Upper lobe of left lung (tissue), 6 donors: ENCODE data around the gene CLTA. TPM values are rescaled to one million over a fixed set of nuclear protein-coding genes. Genes with fewer than 3 reads are reported as not detected.

Experiments
- ATAC-seq, 2 donors: fragments of 200-7000 bp; cut with Tn5 transposase; one replicate each; pipeline ENCODE4 v1.9.1; 2022; ENCODE audit warnings: mild to moderate bottlenecking in 2 of 2, moderate library complexity in 2 of 2; ENCODE audit not compliant: low FRiP score in 2 of 2
- DNase-seq, 2 donors: peaks; one replicate each; pipeline ENCODE4 v3.0.0-alpha.2; 2019 to 2020
- H3K27ac ChIP-seq, 4 donors: fragments of 200-600 bp; sonication (generic); one replicate each; pipeline ENCODE4 v1.5.1; 2016 to 2019
- H3K27me3 ChIP-seq, 4 donors: fragments of 200-600 bp; sonication (generic); one replicate each; pipeline ENCODE4 v1.5.1; 2017 to 2019
- H3K36me3 ChIP-seq, 4 donors: fragments of 200-600 bp; sonication (generic); one replicate each; pipeline ENCODE4 v1.5.1; 2016 to 2019
- H3K4me1 ChIP-seq, 4 donors: fragments of 200-600 bp; sonication (generic); one replicate each; pipeline ENCODE4 v1.5.1; 2018 to 2019
- H3K4me3 ChIP-seq, 4 donors: fragments of 200-600 bp; sonication (generic); one replicate each; pipeline ENCODE4 v1.5.1; 2017 to 2019; ENCODE audit warnings: mild to moderate bottlenecking in 2 of 4, moderate library complexity in 1 of 4
- H3K9me3 ChIP-seq, 4 donors: fragments of 200-600 bp; sonication (generic); one replicate each; pipeline ENCODE4 v1.5.1; 2018 to 2019
- CTCF ChIP-seq, 6 experiments: fragments of 450-650 bp in 4 of 6; fragments of 200-600 bp in 2 of 6; sonication (generic) in 2 of 6; IDR thresholded peaks; one replicate each; pipeline ENCODE4 v1.5.1; 2016 to 2019; ENCODE audit warnings: antibody characterized with exemption in 6 of 6
- EP300 ChIP-seq, 4 donors: sonication (generic); formaldehyde crosslinking; IDR thresholded peaks; one replicate each; pipeline ENCODE4 v1.5.1; 2017; ENCODE audit warnings: antibody characterized with exemption in 4 of 4, control low read depth in 2 of 4
- POLR2A ChIP-seq, 4 donors: fragments of 450-650 bp; IDR thresholded peaks; one replicate each; pipeline ENCODE4 v1.5.1; 2016 to 2017; ENCODE audit warnings: antibody characterized with exemption in 4 of 4, mild to moderate bottlenecking in 2 of 4
- POLR2AphosphoS5 ChIP-seq, 2 donors: sonication (generic); formaldehyde crosslinking; IDR thresholded peaks; one replicate each; pipeline ENCODE4 v1.5.1; 2017; ENCODE audit warnings: antibody characterized with exemption in 2 of 2
- WGBS, 2 donors: methylation state at CpG; one replicate each; pipeline ENCODE4 v1.1.5; 2017 to 2018; 5-methylcytosine and 5-hydroxymethylcytosine counted together
- total RNA-seq, 6 donors: library from RNA; depleted of rRNA in 4 of 6; stranded (reverse); fragments of >200 nt in 4 of 6; gene quantifications; one replicate each; pipeline versions ENCODE4 v1.1.0 to v1.2.1, GENCODE V29; 2016 to 2021
- donor health status: DM: no; HTN: no; CAD: no; lungs with moderate emphysema.
- donor health status: DM: no; HTN: yes; CAD: no; lungs with severe emphysema.

Gene CLTA
- total RNA-seq, 6 donors from 2014 or later = 120 to 218 (median 192) TPM

- Histone ChIP-seq H3K27me3 (no peaks in the 10 kb centered on the region), H3K4me3 (no peak overlapping the region), H3K36me3 (peaks cover 9 to 78% (median 54%) of the 10 kb centered on the region in 4 donors), H3K27ac (no peak overlapping the region), H3K9me3 (peaks cover 0 to under 1% (median 0%) of the 10 kb centered on the region in 4 donors), H3K4me1 (peaks cover 0 to 11% (median 2%) of the 10 kb centered on the region in 4 donors)
- 58 to 74% methylated on average over 13 of the region's 13 CpGs for WGBS, 2 donors
- TF ChIP-seq POLR2A (IDR thresholded peaks at IDR 0.05) (no peak), POLR2AphosphoS5 (IDR thresholded peaks at IDR 0.05) (no peak), EP300 (IDR thresholded peaks at IDR 0.05) (no peak), CTCF (IDR thresholded peaks at IDR 0.05) (no peak)
- DNase-seq (no peak), ATAC-seq (no peak)
These were observed 26.7 kb downstream of the CLTA start for GRCh38 chr9:36217256-36217968.

- H3K27me3 ChIP-seq = no peaks in the 10 kb centered on the region
- ATAC-seq (no peak), DNase-seq (no peak)
- H3K36me3 ChIP-seq = peaks cover 8 to 78% (median 55%) of the 10 kb centered on the region in 4 donors
- WGBS, 2 donors = 92 to 95% methylated on average over 5 of the region's 5 CpGs
- peaks cover 0 to 11% (median 2%) of the 10 kb centered on the region in 4 donors for H3K4me1 ChIP-seq
- no peak overlapping the region for H3K4me3 ChIP-seq
- H3K27ac ChIP-seq = no peak overlapping the region
- H3K9me3 ChIP-seq = peaks cover 0 to 4% (median 0%) of the 10 kb centered on the region in 4 donors
- no peak for TF ChIP-seq POLR2AphosphoS5 (IDR thresholded peaks at IDR 0.05)
These were observed 27.3 kb downstream of the CLTA start for GRCh38 chr9:36218011-36218410.

GRCh38 chr9:36218411-36218901 is 27.7 kb downstream of the CLTA start:
- no peak for TF ChIP-seq POLR2AphosphoS5 (IDR thresholded peaks at IDR 0.05)
- no peak for TF ChIP-seq POLR2A (IDR thresholded peaks at IDR 0.05)
- TF ChIP-seq CTCF (IDR thresholded peaks at IDR 0.05) = no peak
- TF ChIP-seq EP300 (IDR thresholded peaks at IDR 0.05) = no peak
- no peak for ATAC-seq
- Histone ChIP-seq H3K4me1 (peaks cover 0 to 11% (median 2%) of the 10 kb centered on the region in 4 donors), H3K4me3 (no peak overlapping the region), H3K27ac (no peak overlapping the region), H3K27me3 (no peaks in the 10 kb centered on the region), H3K36me3 (peaks cover 11 to 78% (median 59%) of the 10 kb centered on the region in 4 donors), H3K9me3 (peaks cover 0 to 4% (median 0%) of the 10 kb centered on the region in 4 donors)
- WGBS, 2 donors = 88 to 90% methylated on average over 7 of the region's 7 CpGs
- no peak for DNase-seq

GRCh38 chr9:36221667-36222066 is 30.9 kb downstream of the CLTA start:
- 94 to 98% methylated on average over 3 of the region's 3 CpGs for WGBS, 2 donors
- TF ChIP-seq POLR2A (IDR thresholded peaks at IDR 0.05) = no peak
- Histone ChIP-seq H3K4me1 (no peaks in the 10 kb centered on the region), H3K27me3 (no peaks in the 10 kb centered on the region), H3K36me3 (peaks cover 14 to 93% (median 69%) of the 10 kb centered on the region in 4 donors), H3K27ac (no peak overlapping the region), H3K9me3 (peaks cover 0 to 4% (median 0%) of the 10 kb centered on the region in 4 donors), H3K4me3 (no peak overlapping the region)
- DNase-seq (no peak), ATAC-seq (no peak)

GRCh38 chr9:36222449-36222848 is 31.7 kb downstream of the CLTA start:
- peaks cover 0 to 4% (median 0%) of the 10 kb centered on the region in 4 donors for H3K9me3 ChIP-seq
- no peak for ATAC-seq
- H3K27ac ChIP-seq = no peak overlapping the region
- WGBS, 2 donors = 100% methylated on average over 1 of the region's 1 CpG
- DNase-seq = no peak
- H3K27me3 ChIP-seq = no peaks in the 10 kb centered on the region
- H3K36me3 ChIP-seq = peaks cover 20 to 94% (median 69%) of the 10 kb centered on the region in 4 donors
- H3K4me3 ChIP-seq = no peak overlapping the region
- TF ChIP-seq POLR2A (IDR thresholded peaks at IDR 0.05) (no peak), EP300 (IDR thresholded peaks at IDR 0.05) (no peak), CTCF (IDR thresholded peaks at IDR 0.05) (no peak), POLR2AphosphoS5 (IDR thresholded peaks at IDR 0.05) (no peak)
- no peaks in the 10 kb centered on the region for H3K4me1 ChIP-seq
